Stomach (tissue), 4 donors: ENCODE results near the gene LIPK.

Source experiments
- EP300 ChIP-seq: sonication (generic); formaldehyde crosslinking; IDR thresholded peaks from one replicate; pipeline ENCODE4 v1.6.1; 2017; ENCODE audit warnings: antibody characterized with exemption
- POLR2AphosphoS5 ChIP-seq, 3 donors: sonication (generic); formaldehyde crosslinking; IDR thresholded peaks; one replicate each; pipeline ENCODE4 v1.6.1; 2016; ENCODE audit warnings: antibody characterized with exemption in 3 of 3

DNA sequence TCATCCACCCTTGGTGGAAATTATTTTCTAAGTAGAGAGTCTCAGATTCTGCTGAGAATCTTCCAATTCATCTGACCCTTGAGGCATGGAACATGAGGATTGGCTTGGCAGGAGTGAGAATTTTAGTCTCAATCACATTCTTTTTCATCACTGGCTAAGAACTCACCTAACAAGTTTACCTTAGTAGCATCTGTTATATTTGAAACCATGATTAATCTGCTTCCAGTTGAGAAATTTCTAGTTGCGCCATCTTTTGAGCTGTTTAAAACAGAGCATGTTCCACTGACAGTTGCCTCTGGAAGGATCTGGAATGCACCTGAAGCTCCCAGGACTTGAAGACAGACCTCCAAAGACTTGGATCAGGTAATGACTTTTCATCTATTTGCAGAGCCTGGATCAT lies at the start of gene LIPK:
- TF ChIP-seq POLR2AphosphoS5 (IDR thresholded peaks at IDR 0.05) (no peak), EP300 (no peak)
